GM12878 (cell line): ENCODE measurements around the gene PRRC2C. TPM values are rescaled to one million over a fixed set of nuclear protein-coding genes. Genes with fewer than 3 reads are reported as not detected.

ENCODE experiments used
- ATAC-seq: fragments of 200-7000 bp; cut with Tn5 transposase; 3 replicates; pipeline ENCODE4 v1.9.1; 2020; ENCODE audit warnings: mild to moderate bottlenecking, moderate library complexity
- BruUV-seq: library from RNA; stranded (reverse); fragments of 400-500 nt; replicated peaks from 2 replicates; lab custom pipeline; 2021; lab: Mats Ljungman, UMichigan
- CTCF ChIA-PET: fragments of 300-600 bp; sonication (Branson Sonifier 250); formaldehyde crosslinking; extraction: SDS; loops from one replicate; lab custom pipeline; 2021; ENCODE audit warnings: inconsistent platforms; lab: Yijun Ruan, JAX
- POLR2A ChIA-PET: fragments of 350-600 bp; formaldehyde crosslinking; extraction: SDS; loops from one replicate; lab custom pipeline; 2021; ENCODE audit warnings: inconsistent platforms; lab: Charles Lee
- RAD21 ChIA-PET: fragments of 300-600 bp; sonication (Branson Sonifier 250); formaldehyde crosslinking; loops from one replicate; lab custom pipeline; 2023; ENCODE audit warnings: antibody characterized with exemption; ENCODE audit not compliant: unreplicated experiment; lab: Charles Lee
- SMC1A ChIA-PET: fragments of 300-600 bp; sonication (Branson Sonifier 250); formaldehyde crosslinking; loops from one replicate; lab custom pipeline; 2023; ENCODE audit not compliant: unreplicated experiment, uncharacterized antibody; lab: Charles Lee
- DNase-seq: peaks from one replicate; pipeline ENCODE4 v3.0.0-alpha.2; 2011; ENCODE audit warnings: low read depth, low spot score
- FAIRE-seq: peaks from 3 replicates; lab custom pipeline; 2011; peaks lifted over from hg19 to GRCh38; lab: Jason Lieb, UNC
- H2AFZ ChIP-seq: 2 replicates; pipeline ENCODE4 v1.6.0; 2011; ENCODE audit warnings: low read depth, low read length, control low read depth; ENCODE audit not compliant: control insufficient read depth
- H3K27ac ChIP-seq: 2 replicates; pipeline ENCODE4 v1.5.1; 2011; ENCODE audit warnings: control low read depth; ENCODE audit not compliant: control insufficient read depth, insufficient read depth
- H3K27me3 ChIP-seq, 2 experiments: replicated peaks in 1 of 2; 2 replicates each; pipeline versions ENCODE4 v1.6.0 to v1.6.1; 2011; ENCODE audit warnings: low read length in 1 of 2; ENCODE audit not compliant: control insufficient read depth in 2 of 2, insufficient read depth in 2 of 2
- H3K36me3 ChIP-seq, 2 experiments: 2 replicates each; pipeline ENCODE4 v1.5.1; 2011; ENCODE audit warnings: low read length in 1 of 2; ENCODE audit not compliant: control insufficient read depth in 2 of 2, insufficient read depth in 2 of 2
- H3K4me1 ChIP-seq: 2 replicates; pipeline ENCODE4 v1.6.1; 2011; ENCODE audit warnings: mild to moderate bottlenecking, low read length, moderate library complexity, mixed read lengths; ENCODE audit not compliant: control insufficient read depth, insufficient read depth
- H3K4me2 ChIP-seq: 2 replicates; pipeline ENCODE4 v1.6.0; 2011; ENCODE audit warnings: control low read depth; ENCODE audit not compliant: control insufficient read depth, insufficient read depth
- H3K4me3 ChIP-seq: fragments of 200-600 bp; sonication (generic); 2 replicates; pipeline ENCODE4 v1.5.1; 2016
- H3K79me2 ChIP-seq: 2 replicates; pipeline ENCODE4 v1.6.0; 2011; ENCODE audit warnings: low read length; ENCODE audit not compliant: control insufficient read depth, insufficient read depth
- H3K9ac ChIP-seq: 2 replicates; pipeline ENCODE4 v1.8.0; 2011; ENCODE audit warnings: low read length, control low read depth, mixed read lengths; ENCODE audit not compliant: control insufficient read depth, insufficient read depth
- H3K9me3 ChIP-seq: replicated peaks from 3 replicates; pipeline ENCODE4 v1.5.1; 2011; ENCODE audit warnings: mild to moderate bottlenecking, low read length; ENCODE audit not compliant: control insufficient read depth, insufficient read depth
- H4K20me1 ChIP-seq: 2 replicates; pipeline ENCODE4 v1.6.0; 2011; ENCODE audit not compliant: control insufficient read depth, insufficient read depth
- BACH1 ChIP-seq: fragments of 450-650 bp; IDR thresholded peaks from 2 replicates; pipeline ENCODE4 v1.6.1; 2017; ENCODE audit warnings: mild to moderate bottlenecking, borderline replicate concordance
- EP300 ChIP-seq, 2 experiments: fragments of 150-350 bp in 1 of 2; IDR thresholded peaks; 2 replicates each; pipeline ENCODE4 v1.6.1; 2011 to 2012; ENCODE audit warnings: low read depth in 2 of 2, low read length in 2 of 2, borderline replicate concordance in 1 of 2, improper control_type of control experiment in 1 of 2, inconsistent platforms in 1 of 2; ENCODE audit not compliant: control insufficient read depth in 1 of 2
- IRF4 ChIP-seq: IDR thresholded peaks from 2 replicates; pipeline ENCODE4 v1.6.1; 2011; ENCODE audit warnings: low read depth, low read length
- MAX ChIP-seq: IDR thresholded peaks from 2 replicates; pipeline ENCODE4 v1.6.1; 2012; ENCODE audit warnings: low read depth, low read length, improper control_type of control experiment
- NFXL1 ChIP-seq: fragments of 450-650 bp; IDR thresholded peaks from 2 replicates; pipeline ENCODE4 v1.6.1; 2017; ENCODE audit warnings: antibody characterized with exemption, mild to moderate bottlenecking, borderline replicate concordance
- NR2F1 ChIP-seq: fragments of 450-650 bp; conservative IDR thresholded peaks from 2 replicates; pipeline ENCODE4 v1.6.1; 2017; ENCODE audit warnings: mild to moderate bottlenecking
- POLR2AphosphoS5 ChIP-seq: IDR thresholded peaks from 2 replicates; pipeline ENCODE4 v1.6.1; 2011; ENCODE audit warnings: mild to moderate bottlenecking, low read length, inconsistent platforms
- RCOR1 ChIP-seq: conservative IDR thresholded peaks from 2 replicates; pipeline ENCODE4 v1.6.1; 2012; ENCODE audit warnings: low read depth, low read length, improper control_type of control experiment
- RELB ChIP-seq: fragments of 450-650 bp; IDR thresholded peaks from 2 replicates; pipeline ENCODE4 v1.6.1; 2017; ENCODE audit warnings: low read depth, mild to moderate bottlenecking, moderate library complexity
- SMC3 ChIP-seq: IDR thresholded peaks from 2 replicates; pipeline ENCODE4 v1.6.1; 2011; ENCODE audit warnings: low read length, improper control_type of control experiment, borderline replicate concordance
- ZBTB40 ChIP-seq: fragments of 450-650 bp; IDR thresholded peaks from 2 replicates; pipeline ENCODE4 v1.6.1; 2016; ENCODE audit warnings: mild to moderate bottlenecking, moderate library complexity, borderline replicate concordance
- WGBS: methylation state at CpG from one replicate; pipeline ENCODE4 v1.1.6; 2016; ENCODE audit warnings: low lambda C conversion rate; ENCODE audit not compliant: insufficient replicate concordance, insufficient coverage; ENCODE audit errors: missing lambda C conversion rate; 5-methylcytosine and 5-hydroxymethylcytosine counted together
- in situ Hi-C: fragments of 300-500 bp; cut with MboI; formaldehyde crosslinking; loops from 9 replicates; pipeline ENCODE4 v1.14.3; 2018; ENCODE audit warnings: mixed read lengths
- intact Hi-C: fragments of 100-400 bp; cut with micrococcal nuclease; formaldehyde crosslinking; loops from one replicate; pipeline ENCODE4 v1.14.2; 2022; ENCODE audit not compliant: unreplicated experiment
- polyA plus RNA-seq, 11 experiments: library from polyadenylated mRNA; depleted of rRNA in 4 of 11; unstranded in 6 of 11; stranded (reverse) in 5 of 11; fragments of >200 nt; fragmentation: Nextera tagmentation in 4 of 11; fragmentation: Illumina TruSeq in 1 of 11; extraction: Ambion mirVana in 4 of 11; extraction: Trizol in 1 of 11; gene quantifications; 1 replicate in 1 of 11; 2 replicates in 10 of 11; pipeline versions ENCODE4 v1.2.1 to v1.2.3, GENCODE V29; 2011 to 2016; ENCODE audit warnings: inconsistent platforms in 2 of 11, missing spikeins in 2 of 11, low read depth in 1 of 11
- total RNA-seq, 4 experiments: library from RNA; depleted of rRNA in 3 of 4; stranded (reverse); fragments of >200 nt in 3 of 4; fragmentation: Illumina TruSeq in 1 of 4; extraction: Trizol in 1 of 4; gene quantifications; 2 replicates each; pipeline versions ENCODE4 v1.2.1 to v1.2.3, GENCODE V29; 2013 to 2021

PRRC2C gene
- total and polyA plus RNA-seq, 10 of the 15 experiments (the other 5 are each of a cell fraction or from before 2014, with no cell fraction given): 53.4 to 182 (median 91.8) TPM

DNA sequence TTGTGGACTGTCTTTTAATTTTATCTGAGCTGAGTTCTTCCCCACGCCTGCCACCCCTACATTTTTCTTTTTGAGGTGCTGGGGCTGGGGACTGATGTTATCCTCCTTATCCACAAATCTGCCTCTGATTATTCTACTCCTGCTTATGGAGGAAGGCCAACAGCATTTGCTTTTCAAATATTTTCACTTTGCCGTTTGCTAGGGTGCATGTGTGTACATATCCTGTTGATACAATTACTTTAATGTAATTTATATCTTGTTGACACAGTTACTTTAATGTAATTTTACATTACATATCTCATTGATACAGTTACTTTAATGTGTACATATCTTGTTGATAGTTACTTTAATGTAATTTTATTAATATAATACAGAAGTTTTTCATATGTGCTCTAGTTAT lies 36.2 kb downstream of the PRRC2C start:
- H3K27ac ChIP-seq: no peak overlapping the region
- FAIRE-seq (no peak), DNase-seq (no peak)

More for the DNA sequence above, 36.2 kb downstream of the PRRC2C start:
- Histone ChIP-seq H3K79me2 (peaks cover 1% of the 10 kb centered on the region), H2AFZ (no peak overlapping the region), H3K36me3 (peaks cover 9 to 39% of the 10 kb centered on the region in 2 experiments), H4K20me1 (no peaks in the 10 kb centered on the region), H3K27me3 (no peaks in the 10 kb centered on the region), H3K4me1 (no peaks in the 10 kb centered on the region), H3K9me3 (no peaks in the 10 kb centered on the region), H3K4me3 (no peak overlapping the region), H3K4me2 (no peak overlapping the region), H3K9ac (no peak overlapping the region)
- ChIA-PET POLR2A (no interaction called here), CTCF (no interaction called here), RAD21 (no interaction called here), SMC1A (no interaction called here)
- WGBS: 97% methylated on average over 2 of the region's 2 CpGs
- no TSS peak for BruUV-seq
- ATAC-seq: no peak
- in situ Hi-C loops: no loop called here
- TF ChIP-seq NFXL1: no peak
- TF ChIP-seq SMC3: no peak
- TF ChIP-seq NR2F1: no peak
- TF ChIP-seq RCOR1: no peak
- no peak for TF ChIP-seq BACH1
- no peak for TF ChIP-seq IRF4
- TF ChIP-seq RELB: no peak
- no peak for TF ChIP-seq ZBTB40
- TF ChIP-seq MAX: no peak
- no peak for TF ChIP-seq EP300 (IDR thresholded peaks at IDR 0.05; ENCODE audit: borderline replicate concordance in 1 of 2, control insufficient read depth in 1 of 2, low read depth in 2 of 2, low read length in 2 of 2)
- TF ChIP-seq POLR2AphosphoS5: no peak
- intact Hi-C loops: no loop called here
